Measurements from ENCODE around the gene PLEKHA3.

DNA sequence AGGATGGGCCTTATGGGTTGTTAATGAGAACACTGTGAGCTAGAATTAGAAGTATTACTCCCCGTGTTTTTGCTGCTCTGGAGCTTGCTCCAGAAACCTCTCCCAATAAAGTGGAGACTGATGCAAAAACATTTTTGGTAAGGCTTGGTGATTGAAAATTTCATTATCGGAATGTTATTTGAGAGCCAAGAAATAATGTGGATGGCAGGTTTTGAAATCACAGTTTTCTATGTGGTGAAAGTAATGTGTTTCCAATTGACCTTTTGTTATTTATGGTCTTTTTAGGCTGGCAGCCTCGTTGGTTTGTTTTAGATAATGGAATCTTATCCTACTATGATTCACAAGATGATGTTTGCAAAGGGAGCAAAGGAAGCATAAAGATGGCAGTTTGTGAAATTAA, 5.1 kb downstream of the PLEKHA3 start:
- TF ChIP-seq JUND (IDR thresholded peaks at IDR 0.05; ENCODE audit: low read depth, low read length) = no peak
- TF ChIP-seq, protein P1, sequence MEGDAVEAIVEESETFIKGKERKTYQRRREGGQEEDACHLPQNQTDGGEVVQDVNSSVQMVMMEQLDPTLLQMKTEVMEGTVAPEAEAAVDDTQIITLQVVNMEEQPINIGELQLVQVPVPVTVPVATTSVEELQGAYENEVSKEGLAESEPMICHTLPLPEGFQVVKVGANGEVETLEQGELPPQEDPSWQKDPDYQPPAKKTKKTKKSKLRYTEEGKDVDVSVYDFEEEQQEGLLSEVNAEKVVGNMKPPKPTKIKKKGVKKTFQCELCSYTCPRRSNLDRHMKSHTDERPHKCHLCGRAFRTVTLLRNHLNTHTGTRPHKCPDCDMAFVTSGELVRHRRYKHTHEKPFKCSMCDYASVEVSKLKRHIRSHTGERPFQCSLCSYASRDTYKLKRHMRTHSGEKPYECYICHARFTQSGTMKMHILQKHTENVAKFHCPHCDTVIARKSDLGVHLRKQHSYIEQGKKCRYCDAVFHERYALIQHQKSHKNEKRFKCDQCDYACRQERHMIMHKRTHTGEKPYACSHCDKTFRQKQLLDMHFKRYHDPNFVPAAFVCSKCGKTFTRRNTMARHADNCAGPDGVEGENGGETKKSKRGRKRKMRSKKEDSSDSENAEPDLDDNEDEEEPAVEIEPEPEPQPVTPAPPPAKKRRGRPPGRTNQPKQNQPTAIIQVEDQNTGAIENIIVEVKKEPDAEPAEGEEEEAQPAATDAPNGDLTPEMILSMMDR (IDR thresholded peaks at IDR 0.05 in 2 of 3, conservative IDR thresholded peaks at IDR 0.05 in 1 of 3; ENCODE audit: control insufficient read depth in 2 of 3, extremely low read depth in 1 of 3, insufficient read depth in 1 of 3, low read depth in 3 of 3, low read length in 3 of 3) = no peak

Measured in GM12878 (cell line).